ENCODE data around the gene SORL1-AS1.

Gene SORL1-AS1

GRCh38 chr11:121450401-121450800 lies 2.4 kb downstream of the SORL1-AS1 start:
- Histone ChIP-seq H3K4me1 (ENCODE audit: insufficient read depth, insufficient read length) (no peaks in the 10 kb centered on the region), H3K9me3 (ENCODE audit: insufficient read depth, low read length) (no peaks in the 10 kb centered on the region), H3K27me3 (ENCODE audit: insufficient read depth, insufficient read length) (peaks cover 11% of the 10 kb centered on the region), H3K4me3 (ENCODE audit: insufficient read length, low read depth) (no peak overlapping the region), H3K9ac (ENCODE audit: insufficient read length, low read depth) (peak overlapping the region; percentile 21), H3K36me3 (ENCODE audit: insufficient read depth, insufficient read length, low read length) (no peaks in the 10 kb centered on the region)
- DNase-seq (ENCODE audit: low read depth, low spot score), result no peak
- TF ChIP-seq SUZ12 (IDR thresholded peaks at IDR 0.05; ENCODE audit: extremely low read depth, insufficient read depth, insufficient read length), result no peak
- no peak for TF ChIP-seq ZNF274 (IDR thresholded peaks at IDR 0.05; ENCODE audit: low read depth, low read length)
- TF ChIP-seq YY1 (IDR thresholded peaks at IDR 0.05; ENCODE audit: insufficient read depth, insufficient read length), result no peak

DNA sequence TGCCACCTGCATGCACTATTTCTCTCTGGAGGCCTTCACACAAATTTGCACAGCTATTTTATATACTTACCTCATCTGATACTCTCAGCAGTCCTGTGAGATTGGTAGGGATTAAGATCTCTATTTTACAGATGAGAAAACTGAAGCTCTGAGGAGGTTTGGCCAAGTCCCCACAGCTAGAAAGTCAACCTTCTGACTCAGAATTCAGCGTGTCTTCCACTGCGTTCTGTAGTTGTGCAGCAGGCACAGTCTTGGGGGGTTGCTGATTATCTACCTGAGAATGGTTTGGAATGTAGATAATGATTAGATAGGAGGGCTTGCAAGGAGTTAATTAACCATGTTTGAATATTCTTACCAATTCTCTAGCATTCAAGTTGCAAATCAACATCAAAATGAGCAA lies 3.1 kb downstream of the SORL1-AS1 start:
- Histone ChIP-seq H3K9ac (ENCODE audit: insufficient read length, low read depth) (no peak overlapping the region), H3K27me3 (ENCODE audit: insufficient read depth, insufficient read length) (peaks cover 11% of the 10 kb centered on the region), H3K4me1 (ENCODE audit: insufficient read depth, insufficient read length) (no peaks in the 10 kb centered on the region), H3K4me3 (ENCODE audit: insufficient read length, low read depth) (no peak overlapping the region), H3K9me3 (ENCODE audit: insufficient read depth, low read length) (no peaks in the 10 kb centered on the region), H3K36me3 (ENCODE audit: insufficient read depth, insufficient read length, low read length) (no peaks in the 10 kb centered on the region)
- no peak for TF ChIP-seq ZNF274 (IDR thresholded peaks at IDR 0.05; ENCODE audit: low read depth, low read length)
- DNase-seq (ENCODE audit: low read depth, low spot score), result no peak

DNA sequence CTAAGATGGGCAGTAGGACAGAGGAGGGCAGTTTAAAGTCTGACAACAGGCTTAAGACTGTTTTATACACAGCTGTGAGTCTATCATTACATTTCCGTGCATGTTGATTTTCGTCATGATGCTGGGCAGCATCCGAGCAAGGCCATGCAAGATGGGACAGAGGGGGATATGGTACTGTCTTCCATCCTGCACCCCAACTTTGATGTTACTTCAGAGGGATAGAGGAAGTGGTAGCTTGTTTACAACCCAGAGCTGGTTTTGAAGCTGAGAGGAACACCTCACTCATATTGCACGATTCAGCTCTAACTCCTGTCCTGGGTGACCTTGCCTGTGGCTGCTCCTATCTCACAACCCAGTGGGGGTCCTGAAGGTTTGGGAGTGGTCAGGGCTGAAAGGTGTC lies 3.6 kb downstream of the SORL1-AS1 start:
- Histone ChIP-seq H3K9ac (ENCODE audit: insufficient read length, low read depth) (no peak overlapping the region), H3K4me3 (ENCODE audit: insufficient read length, low read depth) (no peak overlapping the region)
- TF ChIP-seq YY1 (IDR thresholded peaks at IDR 0.05; ENCODE audit: insufficient read depth, insufficient read length) (no peak), ZNF274 (IDR thresholded peaks at IDR 0.05; ENCODE audit: low read depth, low read length) (no peak), SUZ12 (IDR thresholded peaks at IDR 0.05; ENCODE audit: extremely low read depth, insufficient read depth, insufficient read length) (no peak)

DNA sequence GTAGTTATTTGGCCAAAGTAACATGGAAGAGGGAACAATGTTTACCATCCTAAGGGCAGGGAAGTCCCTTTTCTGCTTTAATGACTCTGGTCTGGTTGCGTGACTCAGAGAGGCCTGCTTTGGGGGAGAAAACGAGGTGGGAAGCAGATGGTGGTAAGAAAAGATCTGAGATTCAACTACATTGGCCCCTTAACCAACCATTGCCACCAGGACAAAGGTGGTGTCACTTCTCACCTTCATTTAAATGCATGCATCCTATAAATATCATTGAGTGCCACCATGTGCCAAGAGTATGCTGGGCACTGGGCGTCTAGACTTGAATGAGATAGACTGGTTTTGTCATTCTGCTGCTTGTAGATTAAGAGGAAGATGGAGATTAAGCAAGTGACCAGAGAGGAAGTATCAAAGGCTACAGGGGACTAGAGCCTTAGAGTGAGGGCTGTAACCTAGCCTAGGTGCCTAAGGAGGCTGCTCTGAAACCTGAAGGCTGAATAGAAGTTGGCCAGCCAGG lies 4.3 kb downstream of the SORL1-AS1 start:
- no peak for DNase-seq (ENCODE audit: low read depth, low spot score)
- Histone ChIP-seq H3K27me3 (ENCODE audit: insufficient read depth, insufficient read length) (peaks cover 11% of the 10 kb centered on the region), H3K36me3 (ENCODE audit: insufficient read depth, insufficient read length, low read length) (no peaks in the 10 kb centered on the region), H3K4me3 (ENCODE audit: insufficient read length, low read depth) (no peak overlapping the region), H3K9me3 (ENCODE audit: insufficient read depth, low read length) (no peaks in the 10 kb centered on the region), H3K4me1 (ENCODE audit: insufficient read depth, insufficient read length) (no peaks in the 10 kb centered on the region), H3K9ac (ENCODE audit: insufficient read length, low read depth) (no peak overlapping the region)
- TF ChIP-seq YY1 (IDR thresholded peaks at IDR 0.05; ENCODE audit: insufficient read depth, insufficient read length) (no peak), ZNF274 (IDR thresholded peaks at IDR 0.05; ENCODE audit: low read depth, low read length) (no peak), SUZ12 (IDR thresholded peaks at IDR 0.05; ENCODE audit: extremely low read depth, insufficient read depth, insufficient read length) (no peak)

More for the DNA sequence above, 3.6 kb downstream of the SORL1-AS1 start:
- H3K36me3 ChIP-seq (ENCODE audit: insufficient read depth, insufficient read length, low read length), result no peaks in the 10 kb centered on the region
- H3K4me1 ChIP-seq (ENCODE audit: insufficient read depth, insufficient read length), result no peaks in the 10 kb centered on the region
- no peaks in the 10 kb centered on the region for H3K9me3 ChIP-seq (ENCODE audit: insufficient read depth, low read length)
- peaks cover 11% of the 10 kb centered on the region for H3K27me3 ChIP-seq (ENCODE audit: insufficient read depth, insufficient read length)
- DNase-seq (ENCODE audit: low read depth, low spot score), result no peak

GRCh38 chr11:121448011-121448410 lies 4.8 kb downstream of the SORL1-AS1 start:
- no peaks in the 10 kb centered on the region for H3K9me3 ChIP-seq (ENCODE audit: insufficient read depth, low read length)
- H3K36me3 ChIP-seq (ENCODE audit: insufficient read depth, insufficient read length, low read length), result no peaks in the 10 kb centered on the region
- no peak overlapping the region for H3K4me3 ChIP-seq (ENCODE audit: insufficient read length, low read depth)
- DNase-seq (ENCODE audit: low read depth, low spot score), result no peak
- H3K4me1 ChIP-seq (ENCODE audit: insufficient read depth, insufficient read length), result no peaks in the 10 kb centered on the region
- peaks cover 11% of the 10 kb centered on the region for H3K27me3 ChIP-seq (ENCODE audit: insufficient read depth, insufficient read length)
- TF ChIP-seq YY1 (IDR thresholded peaks at IDR 0.05; ENCODE audit: insufficient read depth, insufficient read length), result no peak
- no peak for TF ChIP-seq SUZ12 (IDR thresholded peaks at IDR 0.05; ENCODE audit: extremely low read depth, insufficient read depth, insufficient read length)
- no peak for TF ChIP-seq ZNF274 (IDR thresholded peaks at IDR 0.05; ENCODE audit: low read depth, low read length)
- no peak overlapping the region for H3K9ac ChIP-seq (ENCODE audit: insufficient read length, low read depth)

- Histone ChIP-seq H3K9me3 (ENCODE audit: insufficient read depth, low read length) (no peaks in the 10 kb centered on the region), H3K27me3 (ENCODE audit: insufficient read depth, insufficient read length) (peaks cover 11% of the 10 kb centered on the region), H3K36me3 (ENCODE audit: insufficient read depth, insufficient read length, low read length) (no peaks in the 10 kb centered on the region), H3K4me3 (ENCODE audit: insufficient read length, low read depth) (no peak overlapping the region), H3K4me1 (ENCODE audit: insufficient read depth, insufficient read length) (no peaks in the 10 kb centered on the region), H3K9ac (ENCODE audit: insufficient read length, low read depth) (no peak overlapping the region)
- DNase-seq (ENCODE audit: low read depth, low spot score), result no peak
- TF ChIP-seq YY1 (IDR thresholded peaks at IDR 0.05; ENCODE audit: insufficient read depth, insufficient read length), result no peak
- no peak for TF ChIP-seq ZNF274 (IDR thresholded peaks at IDR 0.05; ENCODE audit: low read depth, low read length)
Observed at GRCh38 chr11:121446752-121447156, 6.0 kb downstream of the SORL1-AS1 start.

- Histone ChIP-seq H3K9me3 (ENCODE audit: insufficient read depth, low read length) (no peaks in the 10 kb centered on the region), H3K9ac (ENCODE audit: insufficient read length, low read depth) (no peak overlapping the region), H3K4me1 (ENCODE audit: insufficient read depth, insufficient read length) (no peaks in the 10 kb centered on the region), H3K4me3 (ENCODE audit: insufficient read length, low read depth) (no peak overlapping the region), H3K27me3 (ENCODE audit: insufficient read depth, insufficient read length) (no peaks in the 10 kb centered on the region), H3K36me3 (ENCODE audit: insufficient read depth, insufficient read length, low read length) (no peaks in the 10 kb centered on the region)
- TF ChIP-seq YY1 (IDR thresholded peaks at IDR 0.05; ENCODE audit: insufficient read depth, insufficient read length) (no peak), SUZ12 (IDR thresholded peaks at IDR 0.05; ENCODE audit: extremely low read depth, insufficient read depth, insufficient read length) (no peak), ZNF274 (IDR thresholded peaks at IDR 0.05; ENCODE audit: low read depth, low read length) (no peak)
- DNase-seq (ENCODE audit: low read depth, low spot score), result no peak
Observed at GRCh38 chr11:121445071-121445768, 7.5 kb downstream of the SORL1-AS1 start.

Data from NT2/D1 (cell line).